Activated CD8-positive, alpha-beta memory T cell treated with anti-CD3 and anti-CD28 coated beads, Interleukin-2, amount 50 U/mL, for 48 hours (primary cell): ENCODE data around the gene TRMO.
"Not testable (repeated sequence)": the region's sequence is repeated elsewhere in the genome, so short reads cannot be mapped to it uniquely, and the experiment has no call there.

Source experiments
- DNase-seq: peaks from one replicate; pipeline ENCODE4 v3.0.0-alpha.2; 2020

Gene TRMO

DNA sequence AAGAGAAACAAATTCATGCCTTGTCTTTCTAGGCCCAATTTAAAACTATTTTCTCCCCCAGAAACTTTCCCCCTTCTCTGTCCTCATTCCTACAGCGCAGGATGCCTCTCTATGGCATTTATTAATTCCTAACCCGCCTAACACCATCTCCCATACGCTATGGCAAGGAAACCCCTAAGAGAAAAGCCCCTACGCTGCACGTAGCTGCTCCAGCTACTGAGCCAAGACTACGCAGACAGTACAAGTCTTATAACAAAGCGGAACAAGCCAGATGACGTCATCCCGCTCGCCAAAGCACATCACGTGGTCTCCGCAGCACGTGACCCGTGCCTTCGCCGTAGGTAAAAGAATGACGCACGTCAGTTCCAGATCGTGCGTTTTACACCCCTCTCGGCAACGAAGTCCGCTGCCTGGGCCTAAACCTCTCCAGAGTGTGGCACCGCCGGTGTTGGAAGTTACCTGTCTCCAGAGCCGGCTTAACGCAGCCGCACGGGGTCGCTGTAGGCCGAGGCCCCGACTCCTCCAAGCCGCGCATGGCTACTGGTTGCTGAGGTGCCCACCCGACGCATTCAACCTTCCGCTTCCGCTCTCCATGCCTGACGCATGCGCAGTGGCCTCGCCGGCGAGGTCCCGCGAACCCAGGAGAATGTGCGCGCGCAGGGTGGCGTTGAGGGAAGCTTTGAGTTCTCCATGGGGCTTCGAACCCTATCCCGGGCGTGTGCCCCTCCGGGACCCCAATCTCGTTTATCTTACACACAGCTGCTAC lies at the start of gene TRMO:
Gene TRMO (minus strand): TSS at position 542 of the 766 bp plus-strand sequence. CDS start 7 bp downstream, at position 535.
- DNase-seq, result peak; percentile 100

DNA sequence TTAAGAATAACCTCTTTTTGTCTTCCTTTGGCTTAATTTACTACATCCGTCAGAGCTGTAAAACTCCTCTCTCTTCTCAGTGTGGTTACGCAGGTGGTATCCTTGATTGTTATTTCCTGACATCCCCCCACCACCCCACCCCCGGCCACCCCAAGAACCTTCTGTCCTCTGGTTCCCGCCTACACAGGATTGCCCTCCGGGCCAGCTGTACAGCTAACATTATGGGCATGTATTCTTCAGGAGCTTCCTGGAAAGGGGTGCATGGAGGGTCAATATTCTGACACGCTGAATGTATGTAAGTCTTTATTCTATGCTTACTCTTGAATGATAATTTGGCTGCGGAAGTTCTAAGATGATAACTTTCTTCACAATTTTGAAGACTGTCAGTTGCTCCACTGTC lies 47.9 kb upstream of the TRMO start:
- no peak for DNase-seq

- no peak for DNase-seq
Observed at GRCh38 chr9:97969014-97969413, 46.7 kb upstream of the TRMO start.

DNA sequence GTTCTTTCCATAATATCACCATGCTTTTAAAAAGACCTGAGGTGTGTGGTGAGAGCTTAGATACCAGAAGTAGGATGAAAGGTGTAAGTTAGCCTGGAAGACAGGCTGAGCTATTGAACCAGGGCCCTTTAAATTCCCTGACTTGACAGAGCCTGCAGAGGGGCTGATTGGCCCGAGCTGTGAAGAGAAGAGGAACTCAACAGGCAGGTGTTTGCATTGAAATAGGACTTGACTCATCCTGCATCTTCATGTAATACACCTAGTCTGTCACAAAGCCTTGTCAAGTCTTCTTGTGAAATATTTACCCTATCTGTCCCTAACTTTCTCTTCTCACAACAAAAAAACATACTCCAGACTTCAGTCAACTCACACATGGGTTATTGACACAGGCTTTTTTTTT lies 44.2 kb upstream of the TRMO start:
- DNase-seq, result no peak

GRCh38 chr9:97964901-97965300 lies 42.6 kb upstream of the TRMO start:
- no peak for DNase-seq

GRCh38 chr9:97963232-97963631 lies 40.9 kb upstream of the TRMO start:
- DNase-seq, result no peak

DNA sequence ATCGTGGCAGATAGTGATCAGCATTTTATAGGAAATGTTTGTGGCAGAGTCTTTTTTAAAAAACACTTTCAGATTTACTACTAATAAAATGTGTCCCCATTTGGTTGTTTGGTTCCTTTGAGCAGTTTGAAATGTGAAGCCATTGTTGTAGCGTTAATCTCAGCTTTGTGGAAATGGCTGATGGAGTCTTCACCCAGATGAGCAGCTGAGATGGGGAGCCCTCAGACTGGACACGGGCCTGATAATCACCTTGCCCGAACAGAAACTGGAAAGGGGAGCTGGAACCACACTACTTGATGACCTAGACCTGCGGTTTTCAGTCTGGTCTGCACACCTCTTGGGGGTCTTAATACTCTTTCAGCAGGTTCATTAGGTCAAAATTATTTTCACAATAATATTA lies 40.3 kb upstream of the TRMO start:
- no peak for DNase-seq

- DNase-seq, result no peak
Observed at GRCh38 chr9:97962136-97962535, 39.8 kb upstream of the TRMO start.

DNA sequence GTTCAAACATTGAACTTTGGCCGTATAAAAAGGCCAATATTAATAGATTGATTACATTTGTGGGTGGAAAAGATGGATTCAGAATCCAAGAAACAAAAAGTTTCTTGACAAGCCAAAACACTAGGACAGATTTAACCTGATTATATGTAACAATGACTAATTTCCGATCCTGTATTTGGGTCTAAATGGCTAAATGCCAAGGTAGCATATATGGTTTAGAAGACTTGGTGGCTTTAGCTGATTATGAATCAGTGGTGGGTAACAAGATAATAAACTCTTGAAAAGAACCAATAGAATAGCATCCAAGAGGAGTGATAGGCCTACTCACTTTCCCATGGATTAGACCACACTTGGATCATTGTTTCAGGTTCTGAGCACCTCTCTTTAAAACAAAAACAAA lies 39.1 kb upstream of the TRMO start:
- DNase-seq, result no peak

- not testable (repeated sequence) for DNase-seq
Observed at GRCh38 chr9:97960678-97961328, 38.5 kb upstream of the TRMO start.

DNA sequence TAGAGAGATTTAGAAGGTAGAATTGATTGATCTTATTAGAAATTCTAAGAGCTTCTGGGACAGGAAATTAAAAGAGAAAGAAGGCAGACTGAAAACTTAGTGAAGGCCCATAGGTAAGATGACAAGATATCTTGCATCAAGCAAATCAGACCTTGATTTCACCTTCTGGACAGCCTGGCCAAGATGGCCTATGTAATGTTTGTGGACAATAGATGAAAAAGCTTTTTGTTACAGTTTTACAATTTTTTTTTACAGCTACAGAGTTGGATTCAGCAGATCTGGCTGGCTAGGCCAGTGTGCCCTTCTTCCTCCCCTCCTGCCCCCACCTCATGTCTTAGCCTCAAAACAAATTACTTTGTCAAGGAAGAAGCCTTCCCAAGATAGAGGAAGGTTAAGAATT lies 37.3 kb upstream of the TRMO start:
- DNase-seq, result no peak

GRCh38 chr9:97958812-97959511 lies 36.7 kb upstream of the TRMO start:
- DNase-seq, result no peak

- no peak for DNase-seq
Observed at GRCh38 chr9:97956331-97956730, 34.0 kb upstream of the TRMO start.

DNA sequence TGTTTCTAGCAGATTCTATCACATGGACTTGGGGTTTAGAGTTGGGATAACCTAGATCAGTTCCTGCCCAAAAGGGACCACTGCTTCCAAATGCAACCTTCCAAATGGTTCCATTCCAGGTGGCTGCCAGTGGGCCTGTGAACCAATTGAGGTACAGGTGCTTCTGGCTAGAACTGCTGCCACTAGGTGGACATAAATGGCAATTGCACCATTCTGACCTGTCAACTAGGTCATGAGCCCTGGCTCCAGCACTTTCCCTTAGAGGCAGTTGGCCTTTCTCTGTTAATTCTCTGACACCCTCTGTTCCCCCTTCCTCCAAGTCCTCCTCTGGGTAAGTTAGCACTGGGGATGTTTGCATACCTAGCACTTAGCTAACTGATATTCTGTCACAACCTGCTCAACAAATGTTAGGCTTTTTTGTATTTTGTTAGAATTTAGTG lies 32.3 kb upstream of the TRMO start:
- peak; percentile 61 for DNase-seq

GRCh38 chr9:97950873-97951272 lies 28.6 kb upstream of the TRMO start:
- DNase-seq, result not testable (repeated sequence)

DNA sequence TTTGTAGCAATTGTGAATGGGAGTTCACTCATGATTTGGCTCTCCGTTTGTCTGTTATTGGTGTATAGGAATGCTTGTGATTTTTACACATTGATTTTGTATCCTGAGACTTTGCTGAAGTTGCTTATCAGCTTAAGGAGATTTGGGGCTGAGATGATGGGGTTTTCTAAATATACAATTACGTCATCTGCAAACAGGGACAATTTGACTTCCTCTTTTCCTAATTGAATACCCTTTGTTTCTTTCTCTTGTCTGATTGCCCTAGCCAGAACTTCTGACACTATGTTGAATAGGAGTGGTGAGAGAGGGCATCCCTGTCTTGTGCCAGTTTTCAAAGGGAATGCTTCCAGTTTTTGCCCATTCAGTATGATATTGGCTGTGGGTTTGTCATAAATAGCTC lies 24.8 kb upstream of the TRMO start:
- not testable (repeated sequence) for DNase-seq

DNA sequence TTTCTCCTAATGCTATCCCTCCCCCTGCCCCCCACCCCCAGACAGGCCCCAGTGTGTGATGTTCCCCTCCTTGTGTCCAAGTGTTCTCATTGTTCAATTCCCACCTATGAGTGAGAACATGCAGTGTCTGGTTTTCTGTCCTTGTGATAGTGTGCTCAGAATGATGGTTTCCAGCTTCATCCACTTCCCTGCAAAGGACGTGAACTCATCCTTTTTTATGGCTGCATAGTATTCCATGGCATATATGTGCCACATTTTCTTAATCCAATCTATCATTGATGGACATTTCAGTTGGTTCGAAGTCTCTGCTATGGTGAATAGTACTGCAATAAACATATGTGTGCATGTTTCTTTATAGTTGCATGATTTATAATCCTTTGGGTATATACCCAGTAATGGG lies 23.2 kb upstream of the TRMO start:
- not testable (repeated sequence) for DNase-seq

DNA sequence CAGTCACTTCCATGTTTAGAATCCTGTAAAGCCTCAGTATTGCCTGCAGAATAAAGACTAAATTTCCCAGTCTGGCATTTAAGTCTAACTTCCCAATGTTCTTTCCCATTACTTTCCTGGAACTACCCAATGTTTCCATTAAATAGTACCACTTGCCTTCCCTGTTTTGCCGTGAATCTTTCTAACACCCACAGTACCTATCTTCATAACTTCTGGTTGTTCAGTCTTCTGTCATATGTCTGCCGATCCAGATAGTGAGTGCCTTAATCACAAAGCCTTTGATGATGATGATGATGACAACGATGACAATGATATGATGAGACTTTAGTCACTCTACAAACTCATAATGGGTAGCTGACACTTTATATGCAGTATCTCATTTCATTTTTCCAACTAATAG lies 22.3 kb upstream of the TRMO start:
- DNase-seq, result no peak

DNA sequence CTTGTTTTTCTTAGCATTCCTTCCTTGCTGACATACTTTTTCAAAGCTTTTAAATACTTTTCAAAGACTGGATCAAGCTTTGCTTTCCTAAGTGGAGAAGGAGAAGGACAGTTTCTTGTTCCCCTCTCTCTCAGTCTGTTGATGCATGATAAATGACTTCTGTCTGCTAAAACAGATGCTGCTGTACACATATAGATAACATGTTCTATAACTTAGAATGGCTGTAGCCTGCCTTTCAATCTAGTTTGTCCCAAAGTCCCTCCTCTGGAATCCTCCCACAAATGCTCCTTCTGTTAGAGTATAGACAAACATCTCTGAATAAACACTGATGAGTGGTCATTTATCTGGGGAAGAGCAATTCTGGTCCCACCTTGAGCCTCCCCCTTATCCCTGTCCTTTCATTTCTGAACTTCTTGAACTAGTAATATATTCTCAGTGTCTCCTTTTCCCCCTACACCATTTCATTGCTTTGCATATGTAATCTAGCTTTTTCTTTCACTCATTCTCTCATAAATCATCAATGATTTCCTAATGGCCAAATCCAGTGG lies 21.1 kb upstream of the TRMO start:
- DNase-seq, result no peak

- DNase-seq, result no peak
Observed at GRCh38 chr9:97941323-97941722, 19.0 kb upstream of the TRMO start.

DNA sequence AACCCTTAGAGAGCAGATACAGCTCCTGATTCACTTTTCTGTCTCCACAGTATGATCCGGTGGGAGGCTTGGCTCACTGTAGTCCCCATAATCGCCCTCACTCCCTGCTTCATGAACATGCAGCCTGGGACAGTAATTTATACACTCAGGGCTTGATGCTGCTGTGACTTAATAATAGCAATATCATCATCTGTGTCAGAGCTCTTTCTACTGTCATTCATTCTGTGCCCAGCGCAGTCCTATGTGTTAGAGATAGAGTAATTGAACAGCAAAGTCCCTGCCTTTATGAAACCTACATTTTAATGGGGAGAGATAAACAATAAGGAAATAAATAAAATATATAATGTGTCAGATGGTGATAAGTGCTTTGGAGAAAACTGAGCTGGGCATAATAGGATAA lies 18.4 kb upstream of the TRMO start:
- no peak for DNase-seq

- DNase-seq, result no peak
Observed at GRCh38 chr9:97940233-97940632, 17.9 kb upstream of the TRMO start.

GRCh38 chr9:97938081-97938644 lies 15.9 kb upstream of the TRMO start, which contains the start of gene HEMGN:
Gene HEMGN, minus strand, starts transcription at chr9:97938172. Its CDS starts 36 bp downstream, at chr9:97938136.
- DNase-seq, result no peak
